Lower leg skin (tissue), 3 donors: ENCODE data around the gene ACTG1.

Experiments
- POLR2A ChIP-seq, 2 donors: fragments of 450-650 bp; IDR thresholded peaks; one replicate each; pipeline ENCODE4 v1.6.1; 2016 to 2017; ENCODE audit warnings: antibody characterized with exemption in 2 of 2, mild to moderate bottlenecking in 1 of 2, moderate library complexity in 1 of 2
- TF ChIP-seq, protein P1 (sequence below), 3 donors: fragments of 450-650 bp; IDR thresholded peaks; one replicate each; pipeline ENCODE4 v1.5.1; 2016; ENCODE audit warnings: antibody characterized with exemption in 3 of 3, mild to moderate bottlenecking in 3 of 3, moderate library complexity in 2 of 3

DNA sequence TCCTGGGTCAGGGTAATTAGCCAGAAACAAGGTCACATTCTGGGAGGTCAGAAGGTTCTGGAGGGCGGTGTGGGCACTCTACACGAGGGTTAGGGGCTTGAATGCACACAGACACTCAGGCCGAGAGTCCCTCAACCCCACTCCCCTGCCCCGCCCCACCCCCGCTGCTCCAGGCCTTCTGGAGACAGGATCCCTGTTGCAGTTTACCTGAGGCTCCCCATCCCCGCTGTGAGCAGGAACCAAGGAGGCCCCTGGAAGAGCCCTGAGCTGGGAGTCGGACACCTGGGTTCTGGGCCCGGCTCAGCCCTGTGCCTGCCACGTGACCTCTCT is 4.4 kb upstream of the ACTG1 start:
- TF ChIP-seq, protein P1, sequence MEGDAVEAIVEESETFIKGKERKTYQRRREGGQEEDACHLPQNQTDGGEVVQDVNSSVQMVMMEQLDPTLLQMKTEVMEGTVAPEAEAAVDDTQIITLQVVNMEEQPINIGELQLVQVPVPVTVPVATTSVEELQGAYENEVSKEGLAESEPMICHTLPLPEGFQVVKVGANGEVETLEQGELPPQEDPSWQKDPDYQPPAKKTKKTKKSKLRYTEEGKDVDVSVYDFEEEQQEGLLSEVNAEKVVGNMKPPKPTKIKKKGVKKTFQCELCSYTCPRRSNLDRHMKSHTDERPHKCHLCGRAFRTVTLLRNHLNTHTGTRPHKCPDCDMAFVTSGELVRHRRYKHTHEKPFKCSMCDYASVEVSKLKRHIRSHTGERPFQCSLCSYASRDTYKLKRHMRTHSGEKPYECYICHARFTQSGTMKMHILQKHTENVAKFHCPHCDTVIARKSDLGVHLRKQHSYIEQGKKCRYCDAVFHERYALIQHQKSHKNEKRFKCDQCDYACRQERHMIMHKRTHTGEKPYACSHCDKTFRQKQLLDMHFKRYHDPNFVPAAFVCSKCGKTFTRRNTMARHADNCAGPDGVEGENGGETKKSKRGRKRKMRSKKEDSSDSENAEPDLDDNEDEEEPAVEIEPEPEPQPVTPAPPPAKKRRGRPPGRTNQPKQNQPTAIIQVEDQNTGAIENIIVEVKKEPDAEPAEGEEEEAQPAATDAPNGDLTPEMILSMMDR (IDR thresholded peaks at IDR 0.05): no peak
- no peak for TF ChIP-seq POLR2A (IDR thresholded peaks at IDR 0.05)
